HG03520 (cell line): ENCODE results near the gene TMEM121.

Experiments used
- ATAC-seq: cut with Tn5 transposase; IDR thresholded peaks from one replicate; pipeline ENCODE4 v1.9.1; 2021; ENCODE audit warnings: mild to moderate bottlenecking, moderate library complexity; ENCODE audit not compliant: unreplicated experiment

TMEM121 gene

DNA sequence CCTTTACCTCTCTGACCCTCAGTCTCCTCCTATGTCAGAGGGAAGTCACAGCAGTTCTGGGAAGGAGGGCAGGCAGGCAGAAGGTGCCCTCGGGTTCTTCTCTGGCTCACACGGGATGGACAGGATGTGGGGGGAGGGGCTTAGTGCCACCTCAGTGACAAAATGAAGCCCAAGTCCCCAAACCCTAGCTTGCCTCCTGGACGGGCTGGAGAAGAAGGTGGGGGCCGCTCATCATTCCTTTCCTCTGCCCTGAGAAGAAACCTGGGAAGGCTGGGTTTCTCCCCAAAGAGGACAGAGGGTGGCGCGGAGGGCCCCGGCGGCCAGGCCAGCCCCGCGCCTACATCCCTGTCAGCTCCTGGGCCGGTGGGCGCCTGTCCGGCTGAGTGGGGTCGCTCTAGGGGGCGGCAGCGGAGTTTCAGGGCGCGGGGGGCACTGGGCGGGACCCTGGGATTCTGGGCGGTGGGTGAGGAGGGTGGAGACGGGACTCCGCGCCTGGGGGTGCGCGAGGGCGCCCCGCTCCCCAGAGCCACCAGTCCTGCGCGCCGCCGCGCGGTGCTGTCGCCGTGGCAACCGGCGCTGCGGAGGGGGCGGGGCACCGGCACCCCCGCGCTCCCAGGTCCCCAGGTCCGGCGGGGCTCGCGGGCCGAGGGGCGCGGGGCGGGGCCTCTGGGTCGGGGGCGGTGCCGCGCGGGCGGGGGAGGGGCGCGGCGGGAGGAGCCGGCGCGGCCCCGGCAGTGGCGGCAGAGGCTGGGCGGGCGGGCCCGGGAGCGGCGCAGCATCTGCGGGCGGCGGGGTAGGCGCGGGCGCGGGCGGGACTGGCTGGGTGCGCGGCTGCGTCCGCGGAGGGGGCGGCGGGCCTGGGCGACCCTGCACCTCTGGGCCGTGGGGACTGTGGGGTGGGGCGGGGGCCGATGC lies at the start of gene TMEM121:
Gene TMEM121 (plus strand): TSS at position 723 of the 915 bp plus-strand sequence. CDS start 2,252 bp downstream, outside the sequence.
- no peak for ATAC-seq

DNA sequence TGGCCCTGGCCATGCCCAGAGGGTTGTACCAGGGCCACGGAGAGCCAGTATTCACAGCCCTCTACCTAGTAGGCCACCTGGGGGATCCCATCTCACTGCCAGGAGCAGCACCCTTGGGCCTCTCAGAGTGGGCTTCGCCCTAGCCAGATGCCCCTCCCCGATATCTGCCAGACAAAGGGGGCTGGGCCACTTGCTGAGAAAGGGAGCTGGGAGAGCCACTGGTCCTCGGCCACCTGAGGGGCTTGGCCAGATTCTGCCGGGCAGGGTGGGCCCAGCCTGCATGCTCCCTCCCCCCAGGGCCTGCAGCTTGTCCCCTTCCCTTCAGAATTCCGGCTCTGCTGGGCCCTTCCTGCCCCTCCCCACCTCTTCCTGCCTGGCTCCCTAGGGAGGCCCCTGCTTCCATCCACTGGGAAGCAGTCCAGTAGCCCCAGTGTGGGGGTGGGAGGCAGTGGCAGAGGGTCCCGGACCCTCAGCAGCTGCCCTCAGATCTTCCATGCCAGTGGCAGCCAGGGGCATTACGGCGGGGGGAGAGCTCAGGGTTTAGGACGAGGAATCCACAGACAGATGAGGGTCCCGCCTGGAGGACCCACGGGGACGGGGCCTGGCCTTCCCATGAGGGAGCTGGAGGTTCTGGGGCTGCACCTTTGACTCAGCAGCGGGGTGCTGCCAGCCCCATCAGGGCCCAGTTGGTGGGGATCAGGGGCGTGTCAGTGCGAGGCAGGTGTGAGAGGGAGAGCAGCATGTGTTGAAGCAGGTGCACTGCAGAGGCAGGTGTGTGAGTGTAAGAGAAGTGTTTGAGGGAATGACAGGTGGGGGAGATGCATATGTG lies 49.3 kb upstream of the TMEM121 start:
- ATAC-seq: no peak

DNA sequence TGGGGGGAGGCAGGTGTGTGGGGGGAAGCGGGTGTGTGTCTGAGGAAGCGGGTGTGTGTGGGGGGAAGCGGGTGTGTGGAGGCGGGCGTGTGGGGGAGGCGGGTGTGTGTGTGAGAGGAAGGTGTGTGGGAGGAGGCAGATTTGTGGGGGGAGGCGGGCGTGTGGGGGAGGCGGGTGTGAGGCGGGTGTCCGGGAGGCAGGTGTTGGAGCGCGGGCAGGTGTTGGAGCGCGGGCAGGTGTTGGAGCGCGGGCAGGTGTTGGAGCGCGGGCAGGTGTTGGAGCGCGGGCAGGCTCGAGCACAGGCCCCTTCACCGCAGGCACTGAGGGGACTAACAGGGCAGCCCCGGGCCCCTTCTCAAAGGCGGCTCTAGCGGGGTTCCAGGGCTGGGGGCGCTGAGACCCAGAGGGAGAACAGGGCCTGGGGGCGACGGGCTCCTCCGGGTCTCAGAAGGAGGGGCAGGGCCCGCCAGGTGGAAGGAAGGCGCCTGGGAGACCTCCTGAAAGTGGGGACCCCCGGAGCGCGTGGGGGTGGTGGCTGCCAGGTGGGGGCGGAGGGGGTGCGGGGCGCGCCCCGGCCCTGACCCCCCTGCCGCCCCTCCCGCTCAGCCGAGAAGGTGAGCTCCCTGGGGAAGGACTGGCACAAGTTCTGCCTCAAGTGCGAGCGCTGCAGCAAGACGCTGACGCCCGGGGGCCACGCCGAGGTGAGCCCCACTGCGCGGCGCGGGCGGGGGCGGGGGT lies 48.6 kb upstream of the TMEM121 start:
- ATAC-seq: no peak

- no peak for ATAC-seq
Measured at GRCh38 chr14:105478398-105479251, 47.8 kb upstream of the TMEM121 start.

- no peak for ATAC-seq
Measured at GRCh38 chr14:105479431-105480158, 46.8 kb upstream of the TMEM121 start.

- no peak for ATAC-seq
Measured at GRCh38 chr14:105480199-105480746, 46.1 kb upstream of the TMEM121 start.

DNA sequence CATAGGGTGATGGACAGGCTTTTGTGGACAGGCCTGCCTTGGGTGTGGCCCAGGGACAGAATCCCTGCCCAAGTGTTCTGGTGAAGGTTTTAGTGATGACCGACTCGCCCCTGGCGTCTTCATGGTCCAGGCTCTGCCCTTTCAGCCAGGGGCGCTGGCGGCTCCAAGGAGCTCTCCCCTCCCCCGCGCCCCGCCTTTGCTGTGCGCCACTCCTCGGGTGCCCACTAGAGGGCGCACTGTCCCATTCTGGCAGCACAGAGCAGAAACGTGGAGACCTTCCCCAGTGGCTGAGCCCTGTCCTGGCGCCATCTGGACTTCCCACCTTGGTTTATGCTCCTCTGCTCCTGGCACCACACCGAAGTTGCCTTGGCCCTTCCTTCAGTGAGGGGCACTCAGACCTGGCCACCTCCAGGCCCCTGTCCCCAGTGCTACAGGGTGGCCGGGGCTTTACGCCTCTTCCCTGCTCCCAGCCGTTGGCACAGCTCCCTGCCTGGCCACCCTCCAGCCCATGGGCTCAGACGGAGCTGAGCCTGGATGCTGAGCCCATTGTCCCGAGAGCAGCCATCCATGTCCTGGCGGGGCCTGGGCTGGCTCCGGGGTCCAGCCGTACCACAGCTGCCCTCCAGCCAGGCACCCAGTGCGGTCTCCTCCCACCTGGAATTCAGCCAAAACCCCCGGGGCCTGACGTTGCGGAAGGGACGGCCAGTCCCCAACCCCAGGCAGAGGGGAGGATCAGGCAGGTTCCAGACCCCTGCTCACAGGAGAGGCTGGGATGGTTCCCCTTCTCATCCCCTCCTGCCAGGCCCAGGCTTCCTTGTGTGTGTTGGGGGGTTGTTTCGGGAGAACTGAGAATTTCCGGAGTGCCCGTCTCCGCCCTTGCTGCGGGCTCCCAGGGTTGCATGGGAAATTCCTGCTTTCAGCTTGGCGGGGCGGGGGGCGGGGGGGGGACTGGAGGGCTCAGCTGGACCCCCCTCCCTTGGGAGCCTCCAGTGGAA lies 45.3 kb upstream of the TMEM121 start:
- ATAC-seq: peak; percentile 44

DNA sequence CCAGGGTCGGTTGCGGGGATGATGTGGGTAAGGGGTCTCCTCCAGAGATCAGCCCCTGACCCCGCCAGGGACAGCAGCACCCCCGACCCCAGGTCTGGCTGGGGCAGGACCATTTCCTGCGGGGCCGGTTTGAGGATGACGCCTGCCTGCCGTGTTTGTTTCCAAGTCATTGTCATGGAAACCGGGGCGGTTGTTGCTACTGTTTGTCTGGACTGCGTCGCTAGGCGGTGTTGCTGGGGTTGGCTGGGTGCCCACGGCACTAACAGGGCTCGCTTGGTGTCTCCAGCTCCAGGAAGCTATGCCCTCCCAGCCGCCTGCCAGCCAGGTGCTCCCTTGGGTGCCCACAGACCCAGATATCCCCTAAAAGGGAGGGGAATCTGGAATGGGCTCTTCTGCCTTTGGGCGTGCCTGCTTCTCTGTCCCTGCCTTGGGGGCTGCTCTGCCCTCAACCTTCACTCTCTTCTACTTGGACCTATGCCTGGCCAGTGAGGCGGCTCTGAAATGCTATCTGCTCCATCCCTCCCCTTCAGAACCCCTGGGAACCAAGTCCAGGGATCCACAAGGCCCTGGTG lies 44.4 kb upstream of the TMEM121 start:
- peak; percentile 44 for ATAC-seq

DNA sequence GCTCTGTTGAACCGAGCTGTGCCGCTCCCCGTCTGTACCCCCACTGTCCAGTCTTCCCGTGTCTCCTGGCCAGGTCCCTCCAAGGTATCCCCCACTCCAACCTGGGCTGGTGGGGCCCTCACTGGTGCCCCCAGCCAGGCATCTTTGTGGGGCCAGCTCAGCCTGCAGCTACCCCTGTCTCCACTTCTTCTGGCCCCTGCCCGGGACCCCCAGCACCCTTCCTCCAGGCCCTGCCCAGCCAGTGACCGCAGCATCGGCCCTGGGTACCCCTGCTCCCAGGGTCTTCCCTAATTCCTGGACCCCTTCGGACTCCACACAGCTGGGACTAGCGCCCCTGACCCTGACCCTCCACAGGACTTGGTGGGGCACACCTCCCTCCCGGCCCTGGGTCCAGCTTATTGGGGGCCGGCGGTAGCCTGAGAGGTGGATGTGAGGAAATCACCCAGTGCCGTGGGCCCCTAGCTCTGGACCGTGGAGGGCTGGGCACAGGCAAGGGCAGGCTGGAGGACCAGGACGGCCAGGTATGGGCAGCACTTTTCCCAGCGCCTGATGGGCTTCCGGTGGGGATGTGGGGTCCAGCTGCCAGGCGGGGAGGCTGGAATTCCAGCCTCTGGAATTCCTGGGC lies 43.8 kb upstream of the TMEM121 start:
- no peak for ATAC-seq

- ATAC-seq: no peak
Measured at GRCh38 chr14:105483300-105484068, 42.9 kb upstream of the TMEM121 start.

- no peak for ATAC-seq
Measured at GRCh38 chr14:105484069-105484996, 42.0 kb upstream of the TMEM121 start.

- ATAC-seq: no peak
Measured at GRCh38 chr14:105484997-105485393, 41.4 kb upstream of the TMEM121 start.

DNA sequence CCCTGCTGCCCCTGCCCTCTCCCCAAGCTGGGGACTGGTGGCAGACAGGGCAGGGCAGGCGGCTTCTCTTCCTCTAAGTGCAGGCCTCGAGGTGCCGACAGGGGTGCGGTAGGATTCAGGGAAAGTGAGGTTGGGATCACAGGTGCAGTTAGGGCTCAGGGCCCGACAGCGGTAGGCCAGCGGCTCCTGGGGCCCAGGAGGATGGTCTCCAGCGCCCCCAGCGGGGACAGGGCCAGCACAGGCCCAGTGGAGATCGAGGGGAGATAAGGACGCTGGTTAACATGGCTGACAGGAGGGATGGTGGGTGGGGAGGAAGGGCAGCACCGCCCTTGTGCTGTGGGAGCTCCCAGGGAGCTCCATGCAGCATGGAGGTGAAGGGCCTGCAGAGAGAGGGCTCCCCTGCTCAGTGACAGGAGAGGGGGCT lies 40.6 kb upstream of the TMEM121 start:
- ATAC-seq: no peak

- no peak for ATAC-seq
Measured at GRCh38 chr14:105486163-105486973, 40.0 kb upstream of the TMEM121 start, which contains the start of gene CRIP1. TSS of gene CRIP1 (plus strand) at chr14:105486886. CDS start at chr14:105487260, 374 bp downstream.
